H1 (cell line): ENCODE measurements around the gene SHISA9. TPM values are rescaled to one million over a fixed set of nuclear protein-coding genes. Genes with fewer than 3 reads are reported as not detected.

Source experiments
- CTCF ChIA-PET: fragments of 300-600 bp; sonication (Branson Sonifier 250); formaldehyde crosslinking; loops from one replicate; lab custom pipeline; 2021; ENCODE audit not compliant: partially characterized antibody; lab: Charles Lee
- POLR2A ChIA-PET: fragments of 300-600 bp; sonication (Branson Sonifier 250); formaldehyde crosslinking; loops from one replicate; lab custom pipeline; 2021; ENCODE audit warnings: inconsistent platforms; ENCODE audit not compliant: partially characterized antibody; lab: Charles Lee
- DNase-seq, 2 experiments: peaks; one replicate each; pipeline versions ENCODE4 v3.0.0 to v3.0.0-alpha.2; 2010 to 2022; ENCODE audit warnings: low spot score in 2 of 2, low read depth in 1 of 2, mixed read lengths in 1 of 2
- FAIRE-seq: peaks from 2 replicates; lab custom pipeline; 2011; peaks lifted over from hg19 to GRCh38; lab: Jason Lieb, UNC
- H2AFZ ChIP-seq: 2 replicates; pipeline ENCODE4 v1.8.1; 2012; ENCODE audit warnings: low read length, inconsistent platforms
- H2AK5ac ChIP-seq: 2 replicates; pipeline ENCODE4 v1.6.1; 2013; ENCODE audit warnings: low read depth, low read length
- H2BK120ac ChIP-seq: replicated peaks from 2 replicates; pipeline ENCODE3; 2013; ENCODE audit warnings: low read depth, low read length, inconsistent platforms
- H2BK12ac ChIP-seq: 2 replicates; pipeline ENCODE4 v1.6.1; 2013; ENCODE audit warnings: low read depth, low read length
- H2BK15ac ChIP-seq: 2 replicates; pipeline ENCODE4 v1.6.1; 2013; ENCODE audit warnings: low read length
- H2BK20ac ChIP-seq: 2 replicates; pipeline ENCODE4 v1.6.1; 2013; ENCODE audit warnings: low read length
- H2BK5ac ChIP-seq: 2 replicates; pipeline ENCODE4 v1.6.1; 2013; ENCODE audit warnings: low read depth, low read length
- H3K14ac ChIP-seq: 2 replicates; pipeline ENCODE4 v1.6.1; 2013; ENCODE audit warnings: inconsistent platforms; ENCODE audit not compliant: insufficient read length
- H3K18ac ChIP-seq: 2 replicates; pipeline ENCODE4 v1.6.1; 2013; ENCODE audit warnings: low read length; ENCODE audit errors: extremely low read depth
- H3K23ac ChIP-seq: 2 replicates; pipeline ENCODE4 v1.6.1; 2013; ENCODE audit warnings: inconsistent platforms; ENCODE audit not compliant: insufficient read length
- H3K23me2 ChIP-seq: 2 replicates; pipeline ENCODE4 v1.6.1; 2013; ENCODE audit warnings: low read depth, low read length
- H3K27ac ChIP-seq: 2 replicates; pipeline ENCODE4 v1.6.1; 2011; ENCODE audit warnings: low read depth, low read length, inconsistent platforms
- H3K27me3 ChIP-seq, 4 experiments: replicated peaks in 1 of 4; 1 replicate in 1 of 4; 2 replicates in 3 of 4; pipeline versions ENCODE4 v1.6.1 to v1.8.1; 2011 to 2013; ENCODE audit warnings: low read length in 3 of 4, mild to moderate bottlenecking in 3 of 4, inconsistent platforms in 2 of 4, mixed read lengths in 2 of 4, moderate library complexity in 1 of 4; ENCODE audit not compliant: control insufficient read depth in 3 of 4, insufficient read depth in 3 of 4; ENCODE audit errors: extremely low read depth in 1 of 4
- H3K36me3 ChIP-seq, 4 experiments: 2 replicates each; pipeline versions ENCODE4 v1.6.1 to v1.8.1; 2011 to 2013; ENCODE audit warnings: mild to moderate bottlenecking in 4 of 4, low read length in 3 of 4, moderate library complexity in 2 of 4, control low read depth in 1 of 4, inconsistent platforms in 1 of 4; ENCODE audit not compliant: insufficient read depth in 4 of 4, control insufficient read depth in 2 of 4
- H3K4ac ChIP-seq: replicated peaks from 2 replicates; pipeline ENCODE3; 2013; ENCODE audit warnings: low read length, low read depth, mixed read lengths, inconsistent platforms; ENCODE audit not compliant: insufficient read length
- H3K4me1 ChIP-seq, 4 experiments: replicated peaks in 1 of 4; 1 replicate in 1 of 4; 2 replicates in 3 of 4; pipeline versions ENCODE4 v1.6.1 to v1.8.1; 2011 to 2013; ENCODE audit warnings: low read length in 3 of 4, inconsistent platforms in 2 of 4, mixed read lengths in 1 of 4; ENCODE audit not compliant: insufficient read depth in 4 of 4, control insufficient read depth in 3 of 4
- H3K4me2 ChIP-seq, 2 experiments: 2 replicates each; pipeline versions ENCODE4 v1.6.1 to v1.8.1; 2011 to 2013; ENCODE audit warnings: low read depth in 2 of 2, low read length in 2 of 2, control low read depth in 1 of 2, inconsistent platforms in 1 of 2, mild to moderate bottlenecking in 1 of 2; ENCODE audit not compliant: insufficient read depth in 1 of 2
- H3K4me3 ChIP-seq, 4 experiments: fragments of 200-600, 300-600 bp in 1 of 4; sonication (generic), shearing (Covaris generic), sonication (Bioruptor Twin) in 1 of 4; 2 replicates each; pipeline versions ENCODE4 v1.5.1 to v1.8.1; 2011 to 2016; ENCODE audit warnings: low read length in 4 of 4, low read depth in 3 of 4, control low read depth in 2 of 4, inconsistent platforms in 2 of 4, mild to moderate bottlenecking in 2 of 4, mixed read lengths in 1 of 4, moderate library complexity in 1 of 4; ENCODE audit not compliant: insufficient read depth in 2 of 4; ENCODE audit errors: extremely low read depth in 1 of 4
- H3K56ac ChIP-seq: replicated peaks from 2 replicates; pipeline ENCODE3; 2013; ENCODE audit warnings: low read depth, mild to moderate bottlenecking, mixed read lengths, low read length, inconsistent platforms; ENCODE audit not compliant: insufficient read length
- H3K79me1 ChIP-seq: 2 replicates; pipeline ENCODE4 v1.6.1; 2013; ENCODE audit warnings: low read depth, low read length, control low read depth
- H3K79me2 ChIP-seq, 2 experiments: 2 replicates each; pipeline versions ENCODE4 v1.6.1 to v1.8.1; 2012 to 2013; ENCODE audit warnings: low read length in 2 of 2, mild to moderate bottlenecking in 2 of 2, inconsistent platforms in 1 of 2; ENCODE audit not compliant: insufficient read depth in 2 of 2, control insufficient read depth in 1 of 2
- H3K9ac ChIP-seq, 4 experiments: replicated peaks in 1 of 4; 1 replicate in 1 of 4; 2 replicates in 3 of 4; pipeline versions ENCODE4 v1.6.1 to v1.8.1; 2011 to 2013; ENCODE audit warnings: low read depth in 3 of 4, low read length in 3 of 4, control low read depth in 2 of 4, mild to moderate bottlenecking in 2 of 4, moderate library complexity in 2 of 4, inconsistent platforms in 1 of 4; ENCODE audit errors: extremely low read depth in 1 of 4
- H3K9me3 ChIP-seq, 2 experiments: 2 replicates each; pipeline versions ENCODE4 v1.6.1 to v1.8.1; 2012 to 2013; ENCODE audit warnings: mild to moderate bottlenecking in 2 of 2, moderate library complexity in 2 of 2, control low read depth in 1 of 2, inconsistent platforms in 1 of 2, low read depth in 1 of 2, low read length in 1 of 2, mixed read lengths in 1 of 2; ENCODE audit not compliant: insufficient read depth in 2 of 2
- H4K20me1 ChIP-seq, 2 experiments: replicated peaks in 1 of 2; 2 replicates each; pipeline versions ENCODE3 to v1.8.1; 2011 to 2013; ENCODE audit warnings: inconsistent platforms in 2 of 2, low read length in 2 of 2, mild to moderate bottlenecking in 1 of 2; ENCODE audit not compliant: insufficient read depth in 2 of 2, control insufficient read depth in 1 of 2
- H4K5ac ChIP-seq: 2 replicates; pipeline ENCODE4 v1.6.1; 2013; ENCODE audit warnings: low read length, low read depth, mixed read lengths, inconsistent platforms; ENCODE audit not compliant: insufficient read length
- H4K8ac ChIP-seq: 2 replicates; pipeline ENCODE4 v1.8.0; 2013; ENCODE audit warnings: mild to moderate bottlenecking, moderate library complexity, low read length, inconsistent platforms; ENCODE audit not compliant: insufficient read depth; ENCODE audit errors: extremely low read depth
- H4K91ac ChIP-seq: replicated peaks from 2 replicates; pipeline ENCODE3; 2013; ENCODE audit warnings: low read length, mixed read lengths, inconsistent platforms; ENCODE audit not compliant: insufficient read length
- ATF2 ChIP-seq: IDR thresholded peaks from 2 replicates; pipeline ENCODE4 v1.6.1; 2012; ENCODE audit warnings: low read length, inconsistent platforms
- BCL11A ChIP-seq, 2 experiments: IDR thresholded peaks; one replicate each; pipeline ENCODE4 v1.6.1; 2011; ENCODE audit warnings: low read depth in 2 of 2, low read length in 2 of 2, mild to moderate bottlenecking in 2 of 2
- CHD1 ChIP-seq: IDR thresholded peaks from 2 replicates; pipeline ENCODE4 v1.6.1; 2012; ENCODE audit warnings: low read depth, low read length, improper control_type of control experiment
- EGR1 ChIP-seq: IDR thresholded peaks from 2 replicates; pipeline ENCODE4 v1.6.1; 2011; ENCODE audit warnings: low read depth, low read length, borderline replicate concordance
- GABPA ChIP-seq: IDR thresholded peaks from 2 replicates; pipeline ENCODE4 v1.6.1; 2011; ENCODE audit warnings: mild to moderate bottlenecking, low read length, moderate library complexity, borderline replicate concordance; ENCODE audit not compliant: insufficient read depth
- HDAC6 ChIP-seq: IDR thresholded peaks from one replicate; pipeline ENCODE4 v1.7.1; 2012; ENCODE audit warnings: low read depth, mild to moderate bottlenecking, inconsistent platforms, low read length, moderate library complexity
- JUND ChIP-seq: IDR thresholded peaks from 2 replicates; pipeline ENCODE4 v1.6.1; 2011; ENCODE audit warnings: mild to moderate bottlenecking, improper control_type of control experiment, low read length
- MAX ChIP-seq: IDR thresholded peaks from 2 replicates; pipeline ENCODE4 v1.6.1; 2012; ENCODE audit warnings: inconsistent platforms
- POLR2AphosphoS5 ChIP-seq: IDR thresholded peaks from 2 replicates; pipeline ENCODE4 v1.6.1; 2011; ENCODE audit warnings: low read depth, low read length
- RFX5 ChIP-seq: IDR thresholded peaks from 2 replicates; pipeline ENCODE4 v1.6.1; 2011; ENCODE audit warnings: low read depth, low read length, improper control_type of control experiment, borderline replicate concordance
- SUZ12 ChIP-seq: fragments of 200-600 bp; sonication (generic); IDR thresholded peaks from 2 replicates; pipeline ENCODE4 v1.6.1; 2012; ENCODE audit warnings: mild to moderate bottlenecking, inconsistent platforms, low read length, moderate library complexity, mixed read lengths
- TAF7 ChIP-seq: optimal IDR thresholded peaks from 2 replicates; pipeline ENCODE3; 2011; ENCODE audit warnings: low read depth, mild to moderate bottlenecking, inconsistent platforms, low read length, moderate library complexity, borderline replicate concordance
- WGBS, 2 experiments: shearing (Covaris generic) in 1 of 2; methylation state at CpG; one replicate each; pipeline versions ENCODE4 v1.1.6 to v1.1.7; 2013 to 2015; ENCODE audit warnings: low lambda C conversion rate in 2 of 2, mixed read lengths in 2 of 2, inconsistent platforms in 1 of 2, low coverage in 1 of 2, missing lambda C conversion rate in 1 of 2; ENCODE audit not compliant: insufficient replicate concordance in 2 of 2, insufficient coverage in 1 of 2, insufficient read length in 1 of 2; ENCODE audit errors: extremely low coverage in 1 of 2, missing lambda C conversion rate in 1 of 2; 5-methylcytosine and 5-hydroxymethylcytosine counted together
- polyA plus RNA-seq, 7 experiments: library from polyadenylated mRNA; depleted of rRNA in 3 of 7; stranded (reverse) in 5 of 7; unstranded in 2 of 7; fragments of >200 nt in 5 of 7; fragments of 200-250 nt in 2 of 7; gene quantifications; 1 replicate in 5 of 7; 2 replicates in 1 of 7; 4 replicates in 1 of 7; pipeline versions ENCODE4 v1.2.1 to v1.2.3, GENCODE V29; 2011 to 2013; ENCODE audit warnings: missing spikeins in 2 of 7, mixed read lengths in 2 of 7
- total RNA-seq: library from RNA; stranded (reverse); fragmentation: NEBNext Ultra II Directional; extraction: Animal tissue kit (Norgen Biotek cat#: 25700); gene quantifications from 2 replicates; pipeline ENCODE4 v1.2.1, GENCODE V29; 2021

SHISA9 gene
- total and polyA plus RNA-seq, 2 of the 8 experiments (the other 6 are each of a cell fraction or from before 2014, with no cell fraction given), result 25.6 to 39.8 TPM

GRCh38 chr16:12868788-12869187 lies 32.6 kb upstream of the SHISA9 start:
- DNase-seq (no peak), FAIRE-seq (no peak)
- no peaks in the 10 kb centered on the region for H3K79me2 ChIP-seq
- H3K4me2 ChIP-seq, result no peak overlapping the region
- no peak overlapping the region for H4K5ac ChIP-seq
- H3K9me3 ChIP-seq, result no peaks in the 10 kb centered on the region
- no peak overlapping the region for H4K91ac ChIP-seq
- no peak overlapping the region for H3K27ac ChIP-seq
- H3K56ac ChIP-seq, result no peak overlapping the region
- H3K18ac ChIP-seq, result no peak overlapping the region
- no peak overlapping the region for H2AFZ ChIP-seq
- H2BK5ac ChIP-seq, result no peak overlapping the region
- no peak overlapping the region for H2BK120ac ChIP-seq
- H2BK20ac ChIP-seq, result no peak overlapping the region
- H3K9ac ChIP-seq, result no peak overlapping the region
- no peak overlapping the region for H3K4me3 ChIP-seq
- no peak overlapping the region for H3K23ac ChIP-seq
- H3K4me1 ChIP-seq, result no peaks in the 10 kb centered on the region
- ChIA-PET CTCF (interaction anchor here (0.8 kb wide), 1 partner anchor 9 kb away, joined by 3 read pairs; no protein-coding TSS in a partner anchor), POLR2A (no interaction called here)
- 91% methylated on average over 8 of the region's 8 CpGs; no CpG with 5 or more reads in 1 of the 2 experiments for WGBS, 2 experiments
- H4K8ac ChIP-seq, result no peak overlapping the region
- H3K27me3 ChIP-seq, result no peaks in the 10 kb centered on the region
- H3K23me2 ChIP-seq, result no peaks in the 10 kb centered on the region
- no peaks in the 10 kb centered on the region for H4K20me1 ChIP-seq
- H2BK15ac ChIP-seq, result no peak overlapping the region
- H2AK5ac ChIP-seq, result no peak overlapping the region
- no peaks in the 10 kb centered on the region for H3K36me3 ChIP-seq
- no peak overlapping the region for H2BK12ac ChIP-seq
- no peaks in the 10 kb centered on the region for H3K79me1 ChIP-seq
- no peak overlapping the region for H3K14ac ChIP-seq
- H3K4ac ChIP-seq, result no peak overlapping the region
- no peak for TF ChIP-seq BCL11A (IDR thresholded peaks at IDR 0.05; ENCODE audit: low read depth in 2 of 2, low read length in 2 of 2)
- TF ChIP-seq EGR1, result no peak
- TF ChIP-seq HDAC6, result no peak
- TF ChIP-seq JUND, result no peak
- TF ChIP-seq MAX, result no peak
- no peak for TF ChIP-seq TAF7
- TF ChIP-seq ATF2, result no peak
- no peak for TF ChIP-seq RFX5
- no peak for TF ChIP-seq POLR2AphosphoS5
- TF ChIP-seq SUZ12, result no peak
- no peak for TF ChIP-seq GABPA
- no peak for TF ChIP-seq CHD1
